ENCODE data around the gene WIPF3.

WIPF3 gene

GRCh38 chr7:29906200-29907022 is 100.1 kb downstream of the WIPF3 start:
- DNase-seq (ENCODE audit: low read depth in 1 of 2, low spot score in 1 of 2), result no peak
- TF ChIP-seq CTCF (IDR thresholded peaks at IDR 0.05; ENCODE audit: insufficient read depth, low read length), result no peak
- TF ChIP-seq SPI1 (IDR thresholded peaks at IDR 0.05; ENCODE audit: borderline replicate concordance, low read depth), result no peak
- no peak for TF ChIP-seq GABPA (IDR thresholded peaks at IDR 0.05; ENCODE audit: low read depth)
- no peak for TF ChIP-seq REST (IDR thresholded peaks at IDR 0.05; ENCODE audit: insufficient replicate concordance, low read depth)
- no peak for TF ChIP-seq POLR2AphosphoS5 (IDR thresholded peaks at IDR 0.05; ENCODE audit: low read depth)
- Histone ChIP-seq H3K27me3 (ENCODE audit: insufficient read depth, poor library complexity, severe bottlenecking) (peaks cover 2% of the 10 kb centered on the region), H3K4me3 (replicated peaks; ENCODE audit: insufficient read depth, low read length) (no peak overlapping the region), H3K27ac (replicated peaks) (no peak overlapping the region)

- no peak for DNase-seq (ENCODE audit: low read depth in 1 of 2, low spot score in 1 of 2)
- Histone ChIP-seq H3K27ac (replicated peaks) (no peak overlapping the region), H3K4me3 (replicated peaks; ENCODE audit: insufficient read depth, low read length) (no peak overlapping the region), H3K27me3 (ENCODE audit: insufficient read depth, poor library complexity, severe bottlenecking) (peaks cover 2% of the 10 kb centered on the region)
- TF ChIP-seq REST (IDR thresholded peaks at IDR 0.05; ENCODE audit: insufficient replicate concordance, low read depth) (no peak), SPI1 (IDR thresholded peaks at IDR 0.05; ENCODE audit: borderline replicate concordance, low read depth) (no peak), POLR2AphosphoS5 (IDR thresholded peaks at IDR 0.05; ENCODE audit: low read depth) (no peak), GABPA (IDR thresholded peaks at IDR 0.05; ENCODE audit: low read depth) (no peak), CTCF (IDR thresholded peaks at IDR 0.05; ENCODE audit: insufficient read depth, low read length) (no peak)
Measured at GRCh38 chr7:29914180-29914579, 107.9 kb downstream of the WIPF3 start.

GRCh38 chr7:29915481-29916215 is 109.3 kb downstream of the WIPF3 start:
- DNase-seq (ENCODE audit: low read depth in 1 of 2, low spot score in 1 of 2), result no peak
- no peak overlapping the region for H3K4me3 ChIP-seq (replicated peaks; ENCODE audit: insufficient read depth, low read length)
- no peak for TF ChIP-seq CTCF (IDR thresholded peaks at IDR 0.05; ENCODE audit: insufficient read depth, low read length)
- no peak for TF ChIP-seq POLR2AphosphoS5 (IDR thresholded peaks at IDR 0.05; ENCODE audit: low read depth)
- no peak for TF ChIP-seq SPI1 (IDR thresholded peaks at IDR 0.05; ENCODE audit: borderline replicate concordance, low read depth)
- TF ChIP-seq REST (IDR thresholded peaks at IDR 0.05; ENCODE audit: insufficient replicate concordance, low read depth), result no peak
- TF ChIP-seq GABPA (IDR thresholded peaks at IDR 0.05; ENCODE audit: low read depth), result no peak
- no peak overlapping the region for H3K27ac ChIP-seq (replicated peaks)
- H3K27me3 ChIP-seq (ENCODE audit: insufficient read depth, poor library complexity, severe bottlenecking), result no peaks in the 10 kb centered on the region

All from HL-60 (cell line).